Mesodermal cell (in vitro differentiated cells): ENCODE measurements around the gene XCL2.

Source experiments
- H3K27ac ChIP-seq: 2 replicates; pipeline ENCODE4 v1.7.0; 2013; ENCODE audit warnings: mild to moderate bottlenecking, low read depth, low read length, moderate library complexity; ENCODE audit not compliant: severe bottlenecking
- H3K36me3 ChIP-seq: 2 replicates; pipeline ENCODE4 v1.7.1; 2013; ENCODE audit warnings: mild to moderate bottlenecking, low read length, moderate library complexity; ENCODE audit not compliant: control insufficient read depth, insufficient read depth
- H3K4me1 ChIP-seq: one replicate; pipeline ENCODE4 v1.7.1; 2013; ENCODE audit warnings: mild to moderate bottlenecking, low read length; ENCODE audit not compliant: insufficient read depth, control insufficient read depth, poor library complexity, severe bottlenecking
- H3K4me3 ChIP-seq: 2 replicates; pipeline ENCODE4 v1.7.0; 2013; ENCODE audit warnings: low read length, control low read depth, mild to moderate bottlenecking; ENCODE audit not compliant: insufficient read depth, poor library complexity, severe bottlenecking; ENCODE audit errors: extremely low read depth
- H3K9me3 ChIP-seq: 2 replicates; pipeline ENCODE4 v1.7.1; 2013; ENCODE audit warnings: mild to moderate bottlenecking, low read length, moderate library complexity; ENCODE audit not compliant: control insufficient read depth
- WGBS, 2 experiments: methylation state at CpG; one replicate each; pipeline ENCODE4 v1.1.5; 2013; ENCODE audit warnings: missing lambda C conversion rate in 2 of 2; ENCODE audit not compliant: insufficient coverage in 2 of 2; 5-methylcytosine and 5-hydroxymethylcytosine counted together

The XCL2 gene

DNA sequence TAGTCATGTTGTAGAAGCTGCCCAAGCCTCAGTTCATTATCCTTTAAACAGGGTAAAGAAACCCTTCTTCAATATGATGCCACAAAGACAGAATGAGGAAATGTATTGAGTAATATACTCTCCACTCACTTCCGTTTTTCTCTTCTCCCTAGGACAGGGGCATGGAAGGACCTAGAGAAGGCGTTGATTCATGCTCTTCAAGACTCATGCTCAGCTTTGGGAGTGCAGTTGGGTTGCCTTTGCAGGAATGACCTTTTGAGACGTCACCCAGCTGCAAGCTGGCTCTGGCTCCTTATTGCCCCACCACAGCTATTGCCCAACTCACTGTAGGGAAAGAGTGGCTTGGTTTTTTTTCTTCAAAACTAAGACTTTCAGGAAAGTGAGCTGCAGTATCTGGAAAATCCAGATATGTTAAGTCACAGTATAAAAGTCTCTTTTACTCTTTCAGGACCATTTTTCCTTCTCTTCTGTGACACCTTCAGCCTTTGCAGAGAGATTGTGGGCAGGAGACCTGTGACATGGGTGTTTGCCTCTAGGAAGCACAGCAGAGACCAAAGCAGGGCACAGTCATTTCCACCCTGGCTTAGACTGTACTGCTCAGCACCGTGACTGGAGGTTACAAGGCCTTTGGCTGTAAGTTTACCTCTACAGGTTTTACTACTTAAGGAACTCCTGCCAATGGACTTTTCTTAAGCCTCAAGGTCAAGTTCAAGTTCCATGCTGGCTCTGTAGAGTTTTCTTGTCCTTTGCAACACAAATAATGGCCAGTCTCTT, 39.5 kb downstream of the XCL2 start:
- Histone ChIP-seq H3K4me3 (no peak overlapping the region), H3K27ac (no peak overlapping the region)
- WGBS, 2 experiments, result 93 to 100% methylated on average over 1 of the region's 4 CpGs

DNA sequence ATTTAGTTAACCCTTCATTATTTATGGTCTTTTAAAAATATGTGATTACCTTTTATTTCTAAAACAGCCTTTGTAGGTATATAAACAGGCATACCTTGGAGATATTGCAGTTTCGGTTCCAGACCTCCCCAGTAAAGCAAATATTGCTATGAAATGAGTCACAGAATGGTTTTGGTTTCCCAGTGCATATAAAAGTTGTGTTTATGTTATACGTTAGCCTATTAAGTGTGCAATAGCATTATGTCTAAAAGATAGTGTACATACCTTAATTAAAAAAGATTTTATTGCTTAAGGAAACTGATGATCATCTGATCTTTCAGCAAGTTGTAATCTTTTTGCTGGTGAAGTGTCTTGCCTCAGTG, 44.1 kb downstream of the XCL2 start:
- WGBS, 2 experiments, result no CpG with 5 or more reads among the region's 2 CpGs
- no peak overlapping the region for H3K27ac ChIP-seq

More for the DNA sequence above, 39.5 kb downstream of the XCL2 start:
- H3K9me3 ChIP-seq, result no peaks in the 10 kb centered on the region
- H3K36me3 ChIP-seq, result no peaks in the 10 kb centered on the region
- no peaks in the 10 kb centered on the region for H3K4me1 ChIP-seq

DNA sequence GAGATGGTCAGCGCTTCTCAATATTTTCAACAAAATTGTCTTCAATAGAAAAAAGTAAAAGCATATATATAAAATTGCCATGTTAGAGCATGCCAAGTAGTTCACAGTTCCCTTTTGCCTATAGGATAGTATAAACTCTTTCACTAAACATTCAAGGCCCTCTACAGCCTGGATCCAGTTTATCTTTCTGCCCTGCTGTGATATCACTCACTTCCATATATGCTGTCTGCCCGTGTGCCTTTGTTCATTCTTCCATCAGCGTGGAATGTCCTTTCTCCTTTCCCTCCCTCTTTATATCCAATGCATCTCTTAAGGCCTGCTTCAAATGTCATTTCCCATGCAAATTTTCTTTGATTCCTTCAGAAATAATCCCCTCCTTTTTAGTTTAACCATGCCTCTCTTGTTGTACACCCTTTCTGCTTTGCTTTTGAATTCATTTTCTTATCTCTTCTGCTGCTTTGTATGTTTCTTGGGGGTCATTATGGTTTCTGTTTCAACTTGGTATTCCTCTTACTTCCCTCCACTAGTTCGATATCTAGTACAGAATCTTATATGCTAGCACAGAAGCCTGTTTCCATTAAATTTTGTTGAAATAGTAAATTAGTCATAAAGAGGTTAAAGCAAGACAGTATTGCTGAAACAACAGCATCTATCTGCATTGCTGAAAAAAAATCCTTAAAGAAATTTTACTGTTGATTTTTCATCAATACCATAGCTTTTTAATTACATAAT, 44.7 kb downstream of the XCL2 start:
- H3K9me3 ChIP-seq, result no peaks in the 10 kb centered on the region
- H3K4me1 ChIP-seq, result peaks cover 8% of the 10 kb centered on the region
- H3K4me3 ChIP-seq, result no peak overlapping the region
- peak overlapping the region; percentile 86 for H3K27ac ChIP-seq
- WGBS, 2 experiments, result 77 to 87% methylated on average over 2 of the region's 4 CpGs
- no peaks in the 10 kb centered on the region for H3K36me3 ChIP-seq

More for the DNA sequence above, 44.1 kb downstream of the XCL2 start:
- Histone ChIP-seq H3K4me3 (no peak overlapping the region), H3K4me1 (peaks cover 8% of the 10 kb centered on the region), H3K9me3 (no peaks in the 10 kb centered on the region), H3K36me3 (no peaks in the 10 kb centered on the region)

DNA sequence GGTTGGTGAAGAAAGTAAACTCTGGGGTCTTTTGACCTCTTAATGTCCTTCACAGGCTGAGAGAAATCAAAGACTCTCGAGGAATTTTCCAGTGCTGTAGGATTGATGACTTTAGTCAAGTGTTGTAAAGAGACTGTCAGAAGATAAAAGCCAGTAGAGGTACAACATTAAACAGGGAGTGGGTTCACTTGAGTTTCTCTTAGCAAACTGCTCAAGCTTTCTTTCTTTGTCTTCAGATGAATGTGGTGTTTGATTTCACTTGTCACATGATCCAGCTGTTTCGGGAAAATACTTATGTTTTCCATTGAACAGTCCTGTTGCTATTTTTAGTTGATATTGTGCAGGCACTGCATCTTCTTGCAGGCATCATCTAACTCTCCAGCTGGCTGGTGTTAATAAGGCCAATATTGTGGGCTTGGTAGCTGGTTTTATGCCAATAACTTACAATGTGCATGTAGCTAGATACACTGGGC, 45.6 kb downstream of the XCL2 start:
- Histone ChIP-seq H3K4me3 (no peak overlapping the region), H3K36me3 (no peaks in the 10 kb centered on the region), H3K27ac (peak overlapping the region; percentile 86), H3K9me3 (no peaks in the 10 kb centered on the region), H3K4me1 (peaks cover 8% of the 10 kb centered on the region)
- WGBS, 2 experiments, result 55 to 70% methylated on average over 1 to 2 of the region's 2 CpGs

DNA sequence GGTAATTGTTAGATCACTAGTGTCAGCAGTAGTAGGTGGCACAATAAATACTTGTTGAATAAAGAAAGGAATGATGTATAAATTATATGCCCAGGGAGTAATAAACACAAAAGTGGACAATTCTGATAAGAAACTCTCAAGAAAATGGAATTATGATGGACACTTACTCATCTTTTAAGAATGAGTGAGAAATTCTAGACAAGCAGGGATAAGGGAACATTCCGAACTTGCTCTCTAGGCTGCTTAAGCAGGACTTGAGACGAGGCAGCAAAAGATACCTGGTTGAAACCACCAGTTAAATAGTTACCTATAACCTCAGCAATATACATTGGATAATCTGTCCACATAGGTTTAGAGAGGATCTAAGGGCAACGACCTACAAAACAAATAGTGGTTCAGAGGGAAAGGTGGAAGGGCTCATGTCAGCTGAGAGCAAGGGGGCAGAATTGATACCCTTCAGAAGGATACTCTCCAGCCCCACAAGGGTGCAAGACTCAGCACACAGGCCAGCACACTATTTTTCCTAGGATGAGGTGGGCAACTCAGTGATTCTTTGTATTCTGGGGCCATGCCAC, 46.3 kb downstream of the XCL2 start:
- H3K4me1 ChIP-seq, result peaks cover 8% of the 10 kb centered on the region
- peak overlapping the region; percentile 86 for H3K27ac ChIP-seq
- H3K36me3 ChIP-seq, result no peaks in the 10 kb centered on the region
- H3K9me3 ChIP-seq, result no peaks in the 10 kb centered on the region
- no peak overlapping the region for H3K4me3 ChIP-seq
- WGBS, 2 experiments, result 100% methylated on average over 1 of the region's 3 CpGs; no CpG with 5 or more reads in 1 of the 2 experiments

DNA sequence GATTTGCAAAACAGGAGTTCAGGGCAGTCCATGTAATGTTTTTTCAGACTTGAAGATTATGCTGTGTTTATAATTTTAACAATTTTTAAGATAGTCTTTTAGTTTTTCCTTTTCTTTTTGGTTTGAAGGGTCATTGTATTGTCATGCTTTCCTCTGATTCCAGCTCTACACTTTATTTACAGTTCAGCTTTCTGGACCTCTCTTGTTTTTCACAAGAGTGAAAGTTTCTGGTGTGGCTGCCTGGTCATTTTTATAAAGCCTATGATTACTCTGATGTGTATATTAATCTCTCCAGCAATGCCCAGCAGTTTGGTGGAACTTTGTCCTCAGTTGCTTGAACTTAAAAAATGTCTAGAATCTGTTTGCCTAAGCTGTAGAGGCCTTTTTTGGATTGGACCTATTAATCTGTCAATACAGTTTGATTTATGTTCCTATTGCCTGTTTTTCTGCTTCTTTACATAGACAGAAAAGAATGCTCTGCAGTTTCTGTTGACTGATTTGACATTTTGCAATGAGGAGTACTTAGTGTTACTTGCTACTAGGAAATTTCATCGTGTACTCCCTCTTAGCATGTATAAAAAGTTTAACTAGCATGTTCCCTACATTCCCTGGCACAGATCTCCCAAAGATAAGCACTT, 52.2 kb downstream of the XCL2 start:
- Histone ChIP-seq H3K36me3 (no peaks in the 10 kb centered on the region), H3K4me1 (no peaks in the 10 kb centered on the region), H3K9me3 (no peaks in the 10 kb centered on the region), H3K4me3 (no peak overlapping the region), H3K27ac (no peak overlapping the region)
- no CpG with 5 or more reads among the region's 1 CpG for WGBS, 2 experiments
